Activated CD4-positive, CD25-positive, alpha-beta regulatory T cell (primary cell): Measurements from ENCODE around the gene BLM.
"Not testable (repeated sequence)": the region's sequence is repeated elsewhere in the genome, so short reads cannot be mapped to it uniquely, and the experiment has no call there.

Experiments used
- DNase-seq, 4 experiments: peaks; one replicate each; lab custom pipeline; 2025; lab: John Stamatoyannopoulos, UW

BLM gene

GRCh38 chr15:90740545-90740944, 23.4 kb downstream of the BLM start:
- DNase-seq: not testable (repeated sequence)

DNA sequence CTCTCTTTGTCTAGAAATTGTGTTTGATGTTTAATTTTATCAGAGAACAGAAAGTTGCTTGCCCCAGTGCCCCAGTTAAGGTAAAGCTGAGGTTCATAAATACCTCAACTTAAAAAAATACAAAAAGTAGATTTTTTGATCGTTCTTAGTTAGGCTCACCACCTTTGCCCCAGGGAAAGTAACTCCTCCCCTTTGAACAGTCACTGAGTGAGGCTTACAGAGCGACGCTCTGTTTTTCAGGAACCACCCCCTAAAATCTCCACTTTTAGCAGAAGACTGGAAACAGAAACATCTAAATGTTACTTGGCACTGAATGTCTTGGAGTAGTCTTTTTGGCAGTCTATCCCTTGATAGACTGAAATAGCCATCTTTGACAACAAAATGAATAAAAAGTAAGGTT, 24.9 kb downstream of the BLM start:
- DNase-seq: no peak

- DNase-seq: no peak
These were observed 26.3 kb downstream of the BLM start for GRCh38 chr15:90743407-90743806.

DNA sequence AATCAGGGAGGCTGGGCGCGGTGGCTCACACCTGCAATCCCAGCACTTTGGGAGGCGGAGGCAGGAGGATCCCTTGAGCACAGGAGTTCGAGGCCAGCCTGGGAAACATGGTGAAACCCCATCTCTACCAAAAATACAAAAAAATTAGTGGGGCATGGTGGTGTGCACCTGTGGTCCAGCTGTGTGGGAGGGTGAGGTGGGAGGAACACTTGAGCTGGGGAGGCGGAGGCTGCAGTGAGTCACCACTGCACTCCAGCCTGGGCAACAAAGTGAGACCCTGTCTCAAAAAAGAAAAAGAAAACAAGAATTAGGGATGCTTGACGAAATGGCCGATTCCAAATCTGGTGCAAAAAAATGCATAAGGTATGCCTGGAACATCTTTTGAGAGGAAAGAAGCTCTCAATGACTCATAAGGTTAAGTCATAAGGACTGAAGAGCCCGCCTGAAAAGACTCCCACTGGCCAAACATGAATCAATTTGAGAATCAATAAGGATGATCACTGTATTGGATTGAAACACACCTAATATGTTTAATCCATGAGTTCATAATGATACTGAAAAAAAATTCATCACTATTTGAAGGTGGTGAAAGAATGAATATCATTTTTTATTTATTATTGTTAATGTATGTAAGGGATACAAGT, 27.7 kb downstream of the BLM start:
- no peak for DNase-seq

GRCh38 chr15:90749754-90750153, 32.6 kb downstream of the BLM start:
- no peak for DNase-seq

DNA sequence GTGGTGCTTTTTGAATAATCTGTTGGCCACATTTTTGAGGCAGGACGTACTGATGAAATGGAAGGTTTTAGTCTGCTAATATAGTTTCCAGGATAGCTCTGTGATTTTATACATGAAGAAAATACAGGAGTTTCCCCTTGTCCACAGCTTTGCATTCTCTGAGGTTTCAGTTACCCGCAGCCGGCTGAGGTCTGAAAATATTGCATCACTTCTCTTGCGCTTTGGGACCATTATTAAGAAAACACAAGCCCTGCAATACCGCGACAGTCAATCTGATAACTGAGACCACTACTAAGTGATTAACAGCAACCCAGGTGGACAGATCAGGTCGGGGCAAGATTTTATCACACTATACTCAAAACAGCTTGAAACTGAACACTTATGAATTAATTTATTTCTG, 33.0 kb downstream of the BLM start:
- DNase-seq: no peak

DNA sequence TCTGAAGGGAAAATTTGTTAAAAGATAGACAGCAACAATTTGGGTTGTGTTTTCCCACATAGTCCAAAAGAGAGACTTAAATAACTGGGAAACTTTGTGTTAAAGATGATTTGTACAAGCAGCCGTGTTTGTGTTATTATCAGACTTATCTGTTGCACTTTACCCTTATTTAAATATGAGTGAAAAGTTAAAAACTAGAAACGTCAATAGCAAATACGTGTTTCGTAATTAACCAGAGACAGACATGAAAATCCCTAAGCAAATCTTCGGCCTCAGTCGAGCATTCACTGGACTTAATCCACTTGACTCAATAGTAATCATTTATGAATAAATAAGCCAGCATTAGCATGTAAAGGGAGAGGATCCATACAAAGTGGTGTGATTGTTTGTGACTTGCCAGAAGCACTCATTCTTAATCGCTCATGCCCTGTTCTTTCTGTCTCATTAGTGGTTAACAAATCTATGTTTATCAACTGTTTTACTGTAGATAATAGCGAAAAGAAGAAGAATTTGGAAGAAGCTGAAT, 34.2 kb downstream of the BLM start:
- no peak for DNase-seq

GRCh38 chr15:90756916-90757315, 39.8 kb downstream of the BLM start:
- DNase-seq: no peak

GRCh38 chr15:90757461-90757860, 40.3 kb downstream of the BLM start:
- no peak for DNase-seq

DNA sequence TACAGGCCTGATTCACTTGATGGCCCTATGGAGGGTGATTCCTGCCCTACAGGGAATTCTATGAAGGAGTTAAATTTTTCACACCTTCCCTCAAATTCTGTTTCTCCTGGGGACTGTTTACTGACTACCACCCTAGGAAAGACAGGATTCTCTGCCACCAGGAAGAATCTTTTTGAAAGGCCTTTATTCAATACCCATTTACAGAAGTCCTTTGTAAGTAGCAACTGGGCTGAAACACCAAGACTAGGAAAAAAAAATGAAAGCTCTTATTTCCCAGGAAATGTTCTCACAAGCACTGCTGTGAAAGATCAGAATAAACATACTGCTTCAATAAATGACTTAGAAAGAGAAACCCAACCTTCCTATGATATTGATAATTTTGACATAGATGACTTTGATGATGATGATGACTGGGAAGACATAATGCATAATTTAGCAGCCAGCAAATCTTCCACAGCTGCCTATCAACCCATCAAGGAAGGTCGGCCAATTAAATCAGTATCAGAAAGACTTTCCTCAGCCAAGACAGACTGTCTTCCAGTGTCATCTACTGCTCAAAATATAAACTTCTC, 43.6 kb downstream of the BLM start:
- no peak for DNase-seq

DNA sequence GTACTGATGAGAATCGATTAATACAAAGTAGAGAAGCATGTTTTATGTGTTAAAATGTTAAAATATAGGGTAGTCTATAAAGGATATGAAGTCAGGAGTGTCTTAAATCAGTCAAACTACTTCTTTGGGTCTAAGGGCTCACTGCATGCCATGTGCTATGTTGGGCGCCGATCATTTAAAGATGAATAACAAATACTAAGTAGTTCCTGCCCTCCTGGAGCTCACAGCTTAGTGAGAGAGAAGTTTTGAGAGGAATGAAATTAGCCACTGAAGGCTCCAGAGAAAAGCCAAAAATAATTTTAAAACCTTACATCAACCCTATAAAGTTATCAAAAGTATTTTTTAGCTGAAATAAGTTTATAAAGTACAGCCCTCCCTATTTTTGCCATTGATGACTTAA, 44.5 kb downstream of the BLM start:
- DNase-seq: no peak

- DNase-seq: no peak
These were observed 45.0 kb downstream of the BLM start for GRCh38 chr15:90762109-90762508.

- DNase-seq: no peak
These were observed 46.4 kb downstream of the BLM start for GRCh38 chr15:90763366-90764099.

GRCh38 chr15:90765531-90765930, 48.4 kb downstream of the BLM start:
- no peak for DNase-seq

GRCh38 chr15:90765966-90766365, 48.8 kb downstream of the BLM start:
- no peak for DNase-seq

DNA sequence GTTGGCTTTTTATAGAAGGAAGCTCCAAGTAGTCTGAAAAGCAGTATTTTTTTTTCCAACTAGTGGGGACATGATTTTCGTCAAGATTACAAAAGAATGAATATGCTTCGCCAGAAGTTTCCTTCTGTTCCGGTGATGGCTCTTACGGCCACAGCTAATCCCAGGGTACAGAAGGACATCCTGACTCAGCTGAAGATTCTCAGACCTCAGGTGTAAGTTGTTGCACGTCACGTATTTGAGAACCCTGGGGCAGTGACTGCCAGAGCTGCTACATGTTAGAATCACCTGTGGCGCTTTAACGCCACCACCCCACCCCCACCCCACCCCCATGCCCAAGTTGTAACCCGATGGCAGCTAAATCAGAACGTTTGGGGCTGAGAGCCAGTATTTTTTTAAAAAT, 52.2 kb downstream of the BLM start:
- DNase-seq: no peak

DNA sequence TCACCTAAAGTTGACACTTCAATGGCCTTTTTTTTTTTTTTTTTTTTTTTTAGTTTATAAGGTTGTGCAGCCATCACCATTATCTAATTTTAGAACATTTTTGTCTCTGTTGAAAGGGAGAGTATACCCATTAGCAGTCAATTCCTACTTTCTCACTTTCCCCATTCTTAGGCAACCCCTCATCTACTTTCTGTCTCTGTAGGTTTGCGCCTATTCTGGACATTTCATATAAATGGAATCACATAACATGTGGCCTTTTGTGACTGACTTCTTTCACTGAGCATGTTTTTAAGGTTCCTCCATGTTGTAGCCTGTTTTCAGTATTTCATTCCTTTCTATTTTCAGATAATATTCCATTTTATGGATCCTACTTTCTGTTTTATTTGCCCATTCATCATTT, 56.3 kb downstream of the BLM start:
- DNase-seq: no peak

GRCh38 chr15:90774731-90775514, 57.8 kb downstream of the BLM start:
- no peak for DNase-seq

- no peak for DNase-seq
These were observed 63.8 kb downstream of the BLM start for GRCh38 chr15:90780916-90781315.

- DNase-seq: no peak
These were observed 65.3 kb downstream of the BLM start for GRCh38 chr15:90782442-90782841.

- DNase-seq: no peak
These were observed 70.7 kb downstream of the BLM start for GRCh38 chr15:90787881-90788280.

GRCh38 chr15:90789462-90789861, 72.3 kb downstream of the BLM start:
- no peak for DNase-seq

GRCh38 chr15:90790057-90790456, 72.9 kb downstream of the BLM start:
- no peak for DNase-seq
